Vagina (tissue), 2 donors: ENCODE data around the gene PPP4R3B. TPM values are rescaled to one million over a fixed set of nuclear protein-coding genes. Genes with fewer than 3 reads are reported as not detected.
A peak's percentile ranks its signal among the peaks of the same experiment; 100 is the strongest.

Experiments
- DNase-seq, 2 donors: peaks; one replicate each; pipeline ENCODE4 v3.0.0-alpha.2; 2017; ENCODE audit errors: extremely low spot score in 2 of 2
- H3K27ac ChIP-seq: fragments of 200-600 bp; sonication (generic); one replicate; pipeline ENCODE4 v1.5.1; 2019
- H3K27me3 ChIP-seq: fragments of 200-600 bp; sonication (generic); one replicate; pipeline ENCODE4 v1.5.1; 2019
- H3K36me3 ChIP-seq, 2 donors: fragments of 200-600 bp; sonication (generic); one replicate each; pipeline ENCODE4 v1.5.1; 2017 to 2019
- H3K4me1 ChIP-seq: fragments of 200-600 bp; sonication (generic); one replicate; pipeline ENCODE4 v1.5.1; 2019
- H3K4me3 ChIP-seq, 2 donors: fragments of 200-600 bp; sonication (generic); 1 replicate in 1 of 2; 2 replicates in 1 of 2; pipeline ENCODE4 v1.5.1; 2016 to 2019
- H3K9me3 ChIP-seq: fragments of 200-600 bp; sonication (generic); one replicate; pipeline ENCODE4 v1.5.1; 2019
- CTCF ChIP-seq, 3 experiments: fragments of 450-650 bp in 2 of 3; fragments of 200-600 bp in 1 of 3; sonication (generic) in 1 of 3; IDR thresholded peaks; one replicate each; pipeline ENCODE4 v1.5.1; 2017 to 2019; ENCODE audit warnings: antibody characterized with exemption in 3 of 3, mild to moderate bottlenecking in 2 of 3, moderate library complexity in 2 of 3
- POLR2A ChIP-seq, 2 donors: fragments of 450-650 bp; IDR thresholded peaks; one replicate each; pipeline ENCODE4 v1.6.1; 2017; ENCODE audit warnings: antibody characterized with exemption in 2 of 2, mild to moderate bottlenecking in 2 of 2, moderate library complexity in 2 of 2
- POLR2AphosphoS5 ChIP-seq, 2 donors: sonication (generic); formaldehyde crosslinking; IDR thresholded peaks; one replicate each; pipeline ENCODE4 v1.9.0; 2017; ENCODE audit warnings: antibody characterized with exemption in 2 of 2, mild to moderate bottlenecking in 2 of 2, low read depth in 1 of 2; ENCODE audit not compliant: insufficient read depth in 1 of 2
- intact Hi-C: fragments of 100-400 bp; cut with DNase I; formaldehyde crosslinking; loops from one replicate; pipeline ENCODE4 v1.15.1; 2023
- total RNA-seq: library from RNA; depleted of rRNA; stranded (reverse); fragments of >200 nt; gene quantifications from one replicate; pipeline ENCODE4 v1.2.3, GENCODE V29; 2016

Gene PPP4R3B
- total RNA-seq, 1 donor from 2014 or later: 44.9 TPM

GRCh38 chr2:55595536-55595935, 21.9 kb downstream of the PPP4R3B start:
- no peak overlapping the region for H3K27ac ChIP-seq
- H3K27me3 ChIP-seq: no peaks in the 10 kb centered on the region
- peaks cover 0 to 22% of the 10 kb centered on the region in 2 donors for H3K36me3 ChIP-seq
- no peaks in the 10 kb centered on the region for H3K9me3 ChIP-seq
- no peak overlapping the region for H3K4me3 ChIP-seq
- intact Hi-C loops: no loop called here
- H3K4me1 ChIP-seq: peaks cover 14% of the 10 kb centered on the region
- no peak for TF ChIP-seq CTCF (IDR thresholded peaks at IDR 0.05)
- no peak for TF ChIP-seq POLR2AphosphoS5 (IDR thresholded peaks at IDR 0.05; ENCODE audit: insufficient read depth in 1 of 2, low read depth in 1 of 2)
- TF ChIP-seq POLR2A (IDR thresholded peaks at IDR 0.05): no peak
- no peak for DNase-seq

GRCh38 chr2:55592130-55592529, 25.3 kb downstream of the PPP4R3B start:
- no peak overlapping the region for H3K4me3 ChIP-seq
- no peaks in the 10 kb centered on the region for H3K9me3 ChIP-seq
- no peak for DNase-seq
- H3K4me1 ChIP-seq: peaks cover 14% of the 10 kb centered on the region
- H3K36me3 ChIP-seq: peaks cover 0 to 13% of the 10 kb centered on the region in 2 donors
- no peak overlapping the region for H3K27ac ChIP-seq
- TF ChIP-seq POLR2A (IDR thresholded peaks at IDR 0.05) (no peak), CTCF (IDR thresholded peaks at IDR 0.05) (no peak), POLR2AphosphoS5 (IDR thresholded peaks at IDR 0.05; ENCODE audit: insufficient read depth in 1 of 2, low read depth in 1 of 2) (no peak)
- intact Hi-C loops: no loop called here
- no peaks in the 10 kb centered on the region for H3K27me3 ChIP-seq

- Histone ChIP-seq H3K9me3 (no peaks in the 10 kb centered on the region), H3K4me1 (peaks cover 14% of the 10 kb centered on the region), H3K27me3 (no peaks in the 10 kb centered on the region), H3K27ac (no peak overlapping the region), H3K36me3 (peaks cover 0 to 5% of the 10 kb centered on the region in 2 donors), H3K4me3 (no peak overlapping the region)
- intact Hi-C loops: no loop called here
- TF ChIP-seq POLR2A (IDR thresholded peaks at IDR 0.05) (no peak), CTCF (IDR thresholded peaks at IDR 0.05) (no peak), POLR2AphosphoS5 (IDR thresholded peaks at IDR 0.05; ENCODE audit: insufficient read depth in 1 of 2, low read depth in 1 of 2) (peak in 1 of 2 donors; percentile 43)
- DNase-seq: no peak
Measured at GRCh38 chr2:55590810-55591440, 26.5 kb downstream of the PPP4R3B start.

GRCh38 chr2:55585451-55586080, 31.9 kb downstream of the PPP4R3B start:
- intact Hi-C loops: no loop called here
- TF ChIP-seq CTCF (IDR thresholded peaks at IDR 0.05): no peak
- no peak for TF ChIP-seq POLR2A (IDR thresholded peaks at IDR 0.05)
- no peak for TF ChIP-seq POLR2AphosphoS5 (IDR thresholded peaks at IDR 0.05; ENCODE audit: insufficient read depth in 1 of 2, low read depth in 1 of 2)
- H3K36me3 ChIP-seq: peaks cover 0 to 10% of the 10 kb centered on the region in 2 donors

More at GRCh38 chr2:55585451-55586080, 31.9 kb downstream of the PPP4R3B start:
- Histone ChIP-seq H3K4me3 (no peak overlapping the region), H3K9me3 (no peaks in the 10 kb centered on the region), H3K27ac (no peak overlapping the region), H3K27me3 (no peaks in the 10 kb centered on the region), H3K4me1 (peaks cover 16% of the 10 kb centered on the region)
- DNase-seq: no peak
